ENCODE results near the gene KLHL4.
"Not testable (repeated sequence)": the region's sequence is repeated elsewhere in the genome, so short reads cannot be mapped to it uniquely, and the experiment has no call there.

Gene KLHL4

DNA sequence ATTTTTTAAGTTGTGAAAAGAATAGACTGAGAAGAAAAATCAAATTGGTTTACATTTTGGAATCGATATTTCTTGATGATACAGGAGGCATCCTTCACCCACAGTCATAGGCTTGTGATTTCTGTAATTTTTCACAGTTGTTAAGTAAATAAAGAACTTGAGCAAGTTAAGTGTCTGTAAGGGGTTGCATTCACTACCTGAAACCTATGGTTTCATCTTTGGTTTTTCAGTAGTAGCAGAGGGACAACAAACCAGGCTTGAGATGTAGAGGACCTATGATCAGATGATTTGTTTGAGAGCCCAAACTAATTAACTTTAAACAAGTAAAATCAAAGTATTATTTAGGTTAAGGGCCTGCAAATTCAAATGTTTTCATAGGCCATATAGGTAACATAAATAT lies 175.6 kb downstream of the KLHL4 start:
- Histone ChIP-seq H3K27ac (no peak overlapping the region), H3K4me3 (no peak overlapping the region)
- DNase-seq (ENCODE audit: low spot score), result no peak
- no peak for TF ChIP-seq CTCF (IDR thresholded peaks at IDR 0.05)

DNA sequence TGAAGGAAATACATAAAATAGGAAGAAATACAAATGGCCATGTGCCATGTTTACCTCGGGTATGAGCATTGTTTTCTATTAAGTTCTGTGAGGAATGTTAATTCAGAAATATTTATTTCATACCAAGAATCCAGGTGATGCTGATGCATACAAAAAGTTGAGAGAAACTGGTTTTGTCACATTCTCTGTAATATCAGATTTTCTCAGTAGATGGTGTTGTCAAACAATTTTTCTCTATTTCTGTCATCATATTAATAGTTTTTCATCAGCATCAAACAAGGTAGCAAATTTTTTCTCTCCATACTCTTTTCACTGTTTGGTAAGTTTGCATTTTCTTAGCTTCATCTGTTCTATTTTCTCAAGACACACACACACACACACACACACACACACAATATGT lies 179.8 kb downstream of the KLHL4 start:
- no peak for DNase-seq (ENCODE audit: low spot score)
- no peak for TF ChIP-seq CTCF (IDR thresholded peaks at IDR 0.05)
- no peak overlapping the region for H3K4me3 ChIP-seq
- no peak overlapping the region for H3K27ac ChIP-seq

DNA sequence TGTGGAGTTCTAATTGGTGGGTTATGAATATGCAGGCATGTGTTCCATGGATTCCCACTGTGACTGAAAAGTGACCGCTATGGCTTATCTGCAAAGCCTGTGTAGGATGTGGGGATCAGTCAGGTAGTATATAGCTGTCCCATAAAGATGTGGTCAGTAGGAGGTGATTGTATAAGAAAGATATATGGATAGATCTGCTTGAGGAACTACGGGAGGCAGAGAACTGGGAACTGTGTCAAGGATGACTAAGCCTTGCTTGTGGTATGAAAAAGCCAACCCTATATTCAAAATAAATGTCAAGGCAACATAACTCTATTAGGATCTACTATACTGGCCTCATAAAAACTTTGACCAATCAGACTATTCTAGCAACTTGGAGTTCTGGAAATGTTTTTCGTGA lies 185.2 kb downstream of the KLHL4 start:
- no peak for TF ChIP-seq CTCF (IDR thresholded peaks at IDR 0.05)
- no peak for DNase-seq (ENCODE audit: low spot score)
- Histone ChIP-seq H3K4me3 (no peak overlapping the region), H3K27ac (no peak overlapping the region)

DNA sequence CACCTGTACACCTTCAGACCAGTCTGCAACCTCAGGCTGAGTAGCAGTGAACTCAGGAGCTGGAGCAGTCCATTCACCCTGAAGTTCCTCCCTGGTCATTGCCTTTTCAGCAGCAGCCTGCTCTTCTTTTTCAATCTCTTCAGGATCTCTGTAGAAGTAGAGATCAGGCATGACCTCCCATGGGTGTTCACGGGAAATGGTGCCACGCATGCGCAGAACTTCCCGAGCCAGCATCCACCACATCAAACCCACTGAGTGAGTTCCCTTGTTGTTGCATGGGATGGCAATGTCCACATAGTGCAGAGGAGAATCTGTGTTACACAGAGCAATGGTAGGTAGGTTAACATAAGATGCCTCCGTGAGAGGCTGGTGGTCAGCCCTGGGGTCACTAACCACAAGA lies 185.9 kb downstream of the KLHL4 start:
- not testable (repeated sequence) for H3K27ac ChIP-seq; DNase-seq (ENCODE audit: low spot score); H3K4me3 ChIP-seq

GRCh38 chrX:87706134-87706533 lies 188.5 kb downstream of the KLHL4 start:
- no peak overlapping the region for H3K4me3 ChIP-seq
- H3K27ac ChIP-seq, result no peak overlapping the region
- no peak for TF ChIP-seq CTCF (IDR thresholded peaks at IDR 0.05)
- no peak for DNase-seq (ENCODE audit: low spot score)

DNA sequence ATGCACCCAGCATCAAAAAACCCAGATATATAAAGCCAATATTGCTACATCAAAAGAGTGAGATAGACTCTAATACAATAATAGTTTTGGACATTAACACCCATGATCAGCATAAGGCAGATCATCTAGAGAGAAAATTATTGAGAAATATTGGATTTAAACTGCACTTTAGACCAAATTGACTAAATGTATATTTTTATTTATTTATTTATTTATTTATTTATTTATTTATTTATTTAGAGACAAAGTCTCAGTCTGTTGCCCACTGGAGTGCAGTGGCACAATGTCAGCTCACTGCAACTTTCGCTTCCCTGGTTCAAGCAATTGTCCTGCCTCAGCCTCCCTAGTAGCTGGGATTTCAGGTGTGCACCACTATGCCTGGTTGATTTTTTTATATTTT lies 193.0 kb downstream of the KLHL4 start:
- no peak for DNase-seq (ENCODE audit: low spot score)

More for the DNA sequence above, 193.0 kb downstream of the KLHL4 start:
- no peak overlapping the region for H3K27ac ChIP-seq
- TF ChIP-seq CTCF (IDR thresholded peaks at IDR 0.05), result no peak
- H3K4me3 ChIP-seq, result no peak overlapping the region
